Measurements from ENCODE around the gene COG8.
A peak's percentile ranks its signal among the peaks of the same experiment; 100 is the strongest.
"Not testable (repeated sequence)": the region's sequence is repeated elsewhere in the genome, so short reads cannot be mapped to it uniquely, and the experiment has no call there.

The COG8 gene

DNA sequence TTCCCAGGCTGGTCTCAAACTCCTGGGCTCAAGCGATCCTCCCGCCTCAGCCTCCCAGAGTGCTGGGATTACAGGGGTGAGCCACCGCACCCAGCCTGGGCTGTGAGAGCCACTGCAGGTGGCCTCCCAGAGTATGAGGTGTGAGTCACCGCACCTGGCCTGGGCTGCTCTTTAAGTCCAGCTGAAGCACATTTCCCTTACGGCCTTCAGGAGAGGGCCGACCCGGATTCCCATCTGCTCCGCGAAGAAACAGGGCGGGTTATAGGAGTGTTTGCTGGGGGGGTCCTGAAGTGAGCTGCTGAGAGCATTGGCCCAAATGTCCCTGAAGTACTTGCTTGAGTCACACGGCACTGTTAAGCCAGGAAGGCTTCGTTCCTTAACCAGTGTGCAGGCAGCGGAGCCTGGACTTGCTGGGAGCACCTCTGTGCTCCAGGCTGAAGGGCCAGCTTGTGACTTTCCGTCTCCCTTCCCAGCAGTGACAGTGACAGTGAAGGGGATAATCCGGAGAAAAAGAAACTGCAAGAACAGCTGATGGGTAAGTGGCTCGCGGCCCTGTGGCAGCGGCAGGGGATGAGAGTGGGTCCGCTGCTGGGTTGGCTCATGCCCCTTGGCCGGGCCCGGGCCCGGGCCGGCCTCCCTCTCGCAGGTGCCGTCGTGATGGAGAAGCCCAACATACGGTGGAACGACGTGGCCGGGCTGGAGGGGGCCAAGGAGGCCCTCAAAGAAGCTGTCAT is 21.0 kb downstream of the COG8 start:
- no peak for DNase-seq

DNA sequence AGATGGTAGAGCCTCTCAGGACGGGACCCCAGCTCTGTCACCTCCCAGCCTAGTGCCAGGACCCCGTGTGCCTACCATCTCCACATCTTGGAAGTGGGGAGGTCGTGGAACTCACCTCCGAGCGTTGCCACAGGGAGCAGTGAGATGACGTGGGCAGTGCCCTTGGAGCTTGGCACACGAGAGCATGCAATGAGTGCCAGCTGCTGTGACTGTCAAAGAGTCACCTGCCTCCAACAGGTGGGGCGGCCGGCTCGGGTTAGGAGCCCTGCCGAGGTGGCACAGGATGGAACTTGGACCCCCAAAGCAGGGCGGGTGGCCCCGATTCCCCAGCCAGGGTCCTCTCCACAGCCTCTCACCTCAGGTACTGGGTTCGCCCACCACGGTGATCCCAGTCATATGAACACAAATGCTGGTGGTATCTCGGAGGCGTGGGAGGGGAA is 22.7 kb downstream of the COG8 start:
- DNase-seq = no peak

DNA sequence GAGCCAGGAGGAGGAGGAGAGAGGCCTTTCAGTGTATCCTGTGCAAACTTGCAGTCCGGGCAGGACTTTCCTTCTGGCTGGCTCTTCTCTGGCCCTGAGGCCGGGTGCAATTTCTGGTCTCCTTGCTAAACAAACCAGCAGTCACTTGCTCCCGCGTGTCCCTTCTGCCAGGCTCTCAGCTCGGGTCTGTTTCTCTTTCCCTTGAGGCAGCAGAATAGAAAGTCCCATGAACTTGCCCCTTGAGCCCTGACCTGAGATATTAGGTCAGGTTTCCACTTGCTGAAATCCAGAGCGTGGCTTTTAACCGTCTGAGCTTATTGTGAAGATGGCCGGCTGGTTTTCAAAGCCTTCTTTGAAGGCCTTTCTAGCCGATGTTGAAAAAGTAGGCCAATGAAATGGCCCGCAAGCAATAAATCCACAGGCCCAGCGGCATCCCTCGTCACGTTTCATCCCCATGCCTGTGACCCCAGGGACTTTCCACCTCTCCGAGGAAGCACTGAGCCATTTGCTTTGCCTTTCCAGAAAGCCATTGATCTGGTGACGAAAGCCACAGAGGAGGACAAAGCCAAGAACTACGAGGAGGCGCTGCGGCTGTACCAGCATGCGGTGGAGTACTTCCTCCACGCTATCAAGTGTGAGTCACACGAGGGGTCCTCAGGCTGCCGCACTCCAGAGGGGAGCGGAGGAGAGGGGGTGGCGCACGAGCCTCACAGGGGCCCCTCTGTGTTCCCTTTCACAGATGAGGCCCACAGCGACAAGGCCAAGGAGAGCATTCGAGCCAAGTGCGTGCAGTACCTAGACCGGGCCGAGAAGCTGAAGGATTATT is 23.7 kb downstream of the COG8 start:
- no peak for DNase-seq

DNA sequence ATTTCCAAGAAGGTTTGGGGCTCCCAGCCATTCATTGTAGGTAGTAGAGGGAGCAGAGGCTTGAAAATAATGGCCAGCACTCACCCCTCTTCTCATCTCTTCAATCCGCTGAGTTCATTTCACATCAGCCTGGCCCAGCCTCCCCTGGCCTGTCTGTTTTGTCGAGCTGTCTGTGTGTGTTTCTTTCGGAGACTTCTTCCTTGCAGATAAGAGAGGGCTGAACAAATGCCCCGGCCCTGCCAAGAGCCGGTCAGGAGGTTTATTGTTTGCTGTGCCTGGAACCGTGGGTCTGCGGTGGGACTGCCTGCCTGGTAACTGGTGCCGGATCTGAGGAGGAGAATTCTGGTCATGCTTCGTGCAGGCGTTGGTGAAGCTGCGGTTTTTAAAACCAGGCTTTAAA is 24.8 kb downstream of the COG8 start:
- DNase-seq = no peak

DNA sequence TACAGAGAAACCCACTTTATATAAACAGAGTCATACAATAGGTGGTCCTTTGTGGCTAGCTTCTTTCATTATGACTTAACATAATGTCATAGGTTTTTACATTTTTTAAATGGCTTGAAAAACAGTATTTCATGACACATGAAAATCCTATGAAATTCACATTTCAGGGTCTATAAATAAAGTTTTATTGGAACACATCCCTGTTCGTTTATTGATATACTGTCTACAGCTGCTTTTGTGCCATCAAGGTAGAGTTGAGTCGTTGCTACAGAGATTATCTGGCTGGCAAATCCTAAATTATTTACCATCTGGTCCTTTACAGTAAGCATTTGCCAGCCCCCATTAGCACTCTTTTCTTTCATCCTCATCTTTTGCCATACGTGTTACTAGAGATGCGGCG is 25.9 kb downstream of the COG8 start:
- DNase-seq = no peak

DNA sequence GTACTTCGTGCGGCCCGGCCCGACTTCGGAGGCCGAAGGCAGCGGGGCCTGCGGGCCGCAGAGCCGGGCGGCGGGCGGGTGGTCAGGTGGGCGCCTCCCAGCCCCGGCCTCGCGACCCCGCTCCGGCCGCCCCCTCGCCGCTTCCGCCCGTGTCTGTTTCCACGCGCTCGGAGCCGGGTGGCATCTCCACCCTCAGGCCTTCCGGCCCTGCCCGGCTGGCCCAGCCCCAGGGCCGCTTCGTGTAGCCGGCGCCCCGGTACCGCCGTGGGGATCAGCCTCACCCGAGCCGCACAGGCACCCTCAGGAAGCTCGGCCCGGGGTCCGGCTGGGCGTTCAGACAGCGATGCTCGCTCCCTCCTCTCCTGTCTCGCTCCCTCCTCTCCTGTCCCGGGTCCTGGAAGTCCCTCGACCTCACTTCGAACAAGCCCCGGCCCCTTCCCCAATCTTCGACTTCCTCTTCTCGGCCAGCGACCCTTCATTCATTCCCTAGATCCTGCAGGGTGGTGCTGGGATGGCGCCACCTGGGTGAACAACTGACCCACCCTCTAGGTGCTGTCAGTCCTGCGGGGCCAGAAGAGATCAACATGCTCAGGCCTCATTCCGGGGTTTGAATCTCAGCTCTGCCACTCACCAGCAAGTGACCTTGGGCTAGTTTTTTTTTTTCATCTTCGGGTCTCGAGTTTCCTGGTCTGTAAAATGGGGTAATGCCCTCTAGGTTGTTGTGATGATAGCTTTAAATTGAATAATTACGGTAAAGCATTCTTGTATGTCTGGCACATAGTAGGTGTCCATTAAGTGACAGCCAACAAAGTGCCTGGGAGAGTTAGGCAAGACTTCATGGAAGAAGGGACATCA is 27.6 kb downstream of the COG8 start:
- peak; percentile 56 for DNase-seq

DNA sequence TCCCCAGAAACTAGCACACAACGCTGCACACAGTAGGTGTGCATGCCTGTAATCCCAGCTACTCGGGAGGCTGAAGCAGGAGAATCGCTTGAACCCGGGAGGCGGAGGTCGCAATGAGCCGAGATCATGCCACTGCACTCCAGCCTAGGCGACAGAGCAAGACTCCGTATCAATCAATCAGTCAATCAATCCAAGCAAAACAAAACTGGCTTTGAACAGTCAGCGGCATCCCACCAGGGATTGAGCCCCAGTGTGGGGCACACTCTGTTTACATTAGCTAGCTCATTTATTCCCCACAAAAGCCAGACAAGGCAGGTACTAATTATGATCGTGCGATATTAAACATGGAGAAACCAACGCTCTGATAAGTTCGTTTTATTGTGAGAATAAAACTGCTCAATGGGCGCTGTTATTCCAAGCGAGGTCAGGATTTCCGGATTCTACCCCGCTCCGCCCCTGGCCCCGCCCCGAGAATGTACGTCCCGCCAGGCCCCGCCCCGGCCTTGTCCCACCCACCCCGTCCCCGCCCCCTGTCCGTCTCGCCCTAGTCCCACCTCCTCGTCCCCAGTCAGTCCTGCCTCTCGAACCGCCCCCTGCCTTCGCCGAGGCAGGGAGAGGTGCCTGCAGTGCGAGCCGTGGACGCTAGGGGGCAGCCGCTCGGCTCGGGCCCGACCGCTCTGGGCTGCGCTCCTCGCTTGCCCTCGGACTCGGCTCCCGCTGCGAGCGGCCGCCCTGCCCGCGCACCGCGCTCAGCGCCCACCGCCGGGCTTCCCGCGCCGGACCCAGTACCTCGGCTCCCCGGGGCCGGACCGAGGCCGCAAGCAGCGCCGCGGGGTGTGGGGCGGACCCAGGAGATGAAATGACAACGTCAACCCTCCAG is 28.5 kb downstream of the COG8 start, which contains the start of gene VPS4A:
Gene VPS4A, plus strand, starts transcription at position 698 of the 880 bp plus-strand sequence. Its CDS starts 162 bp downstream, at position 860.
- DNase-seq = peak; percentile 98

DNA sequence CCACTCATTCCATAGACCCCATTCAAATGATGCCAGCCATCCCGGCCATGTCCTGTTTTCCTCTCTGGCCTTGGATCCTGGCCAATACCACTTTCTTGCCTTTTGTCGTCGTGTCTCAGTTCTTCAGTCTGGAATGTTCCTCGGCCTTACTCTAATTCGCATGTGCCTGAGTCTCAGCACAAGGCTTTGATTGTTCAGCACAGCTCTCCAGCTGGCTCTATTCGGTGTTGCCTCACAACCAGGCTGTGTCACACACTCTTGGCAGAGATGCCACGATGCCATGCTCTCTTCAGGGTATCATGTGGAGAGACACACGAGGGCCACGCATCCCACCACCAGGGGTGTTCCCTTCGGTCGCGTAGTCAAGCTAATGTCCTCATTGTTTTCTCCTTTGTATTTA is 30.0 kb downstream of the COG8 start:
- DNase-seq = no peak

DNA sequence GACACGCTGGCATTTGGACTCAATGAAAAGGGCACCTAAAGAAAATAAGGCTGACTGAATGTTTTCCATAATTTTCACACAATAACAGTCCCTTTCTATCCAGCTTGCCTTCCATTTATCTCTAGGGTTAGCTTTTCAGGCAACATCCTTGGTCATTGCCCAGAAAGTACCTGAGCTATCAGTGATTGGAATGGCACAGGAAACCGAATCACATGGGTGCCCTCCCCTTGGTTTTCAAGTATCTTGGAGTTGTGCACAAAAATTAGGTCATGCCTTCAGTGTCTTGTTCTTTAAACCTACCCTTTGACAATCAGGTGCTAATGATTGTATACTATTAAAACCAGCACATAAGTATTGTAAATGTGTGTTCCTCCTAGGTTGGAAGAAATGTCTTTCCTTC is 31.5 kb downstream of the COG8 start:
- DNase-seq = no peak

DNA sequence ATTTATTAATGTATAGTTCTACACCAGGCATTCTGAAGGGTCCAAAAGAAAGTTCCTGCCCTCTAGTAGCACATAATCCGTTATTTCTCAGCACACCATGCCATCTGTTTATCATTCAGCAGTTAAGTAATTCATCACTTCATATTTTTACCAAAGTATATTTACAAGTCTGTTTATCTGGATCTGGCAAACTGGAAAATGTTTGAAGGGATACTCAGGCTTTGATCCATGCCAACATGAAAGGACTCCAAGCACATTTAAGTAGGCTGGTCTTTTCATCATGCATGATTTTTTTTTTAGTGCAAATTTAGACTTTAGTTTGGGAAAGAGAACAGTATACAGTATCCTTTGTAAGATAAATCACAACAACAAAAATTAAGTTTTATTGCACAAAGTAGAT is 32.3 kb downstream of the COG8 start:
- no peak for DNase-seq

DNA sequence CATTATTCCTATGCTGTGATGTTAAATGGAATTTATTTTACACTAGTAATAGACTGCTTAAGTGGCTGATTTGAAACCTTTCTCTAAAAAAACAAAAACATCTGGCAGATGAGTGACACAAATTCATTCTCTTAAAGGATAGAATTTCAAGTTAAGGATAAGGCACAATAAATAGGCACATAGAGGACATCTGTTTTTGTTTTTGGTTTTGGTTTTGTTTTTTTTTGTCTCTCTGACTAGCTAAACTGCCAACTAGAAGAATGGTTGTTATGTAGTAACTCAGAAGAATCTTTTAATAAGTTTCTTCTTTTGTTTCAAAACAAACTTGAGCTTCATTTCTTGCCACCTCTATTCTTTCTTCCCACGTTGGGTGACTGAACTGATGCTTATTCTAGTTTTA is 33.3 kb downstream of the COG8 start:
- no peak for DNase-seq

DNA sequence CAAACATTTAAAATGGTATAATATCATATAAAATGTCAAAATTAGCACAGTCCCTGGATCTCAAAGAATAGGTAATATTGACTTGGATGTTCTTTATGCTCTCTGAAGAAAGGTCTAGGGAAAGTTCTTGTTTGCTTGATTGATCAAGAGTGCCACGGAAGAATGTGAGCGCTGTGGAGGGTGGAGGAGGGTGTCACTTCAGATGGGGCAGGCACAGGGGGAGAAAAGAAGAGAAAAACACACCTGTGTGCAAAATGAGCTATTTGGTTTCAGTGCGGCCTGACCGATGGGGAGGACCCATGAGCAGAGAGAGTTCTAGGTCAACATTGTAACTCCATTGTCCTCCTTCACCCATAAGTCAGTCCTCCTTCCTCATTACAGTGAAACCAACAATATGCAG is 37.1 kb downstream of the COG8 start:
- DNase-seq = no peak

DNA sequence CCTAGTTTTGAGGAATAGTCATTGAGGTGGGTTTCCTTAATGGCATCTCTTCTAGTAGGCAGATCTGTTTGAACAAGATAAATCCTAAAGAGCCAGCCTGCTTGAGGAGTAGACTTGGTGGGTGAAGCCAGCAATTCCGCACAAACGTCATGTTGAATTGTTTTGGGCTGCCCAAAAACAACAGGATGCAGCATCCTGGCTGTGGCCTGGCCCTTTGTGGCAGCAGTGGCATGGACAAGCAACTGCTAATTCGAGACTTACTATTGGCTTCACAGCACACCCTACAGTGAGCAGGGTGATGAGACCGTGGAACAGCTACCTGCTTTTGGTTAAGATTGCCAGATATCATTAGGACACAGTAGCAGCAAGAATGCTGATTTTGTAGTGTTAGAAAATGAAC is 37.5 kb downstream of the COG8 start:
- no peak for DNase-seq

DNA sequence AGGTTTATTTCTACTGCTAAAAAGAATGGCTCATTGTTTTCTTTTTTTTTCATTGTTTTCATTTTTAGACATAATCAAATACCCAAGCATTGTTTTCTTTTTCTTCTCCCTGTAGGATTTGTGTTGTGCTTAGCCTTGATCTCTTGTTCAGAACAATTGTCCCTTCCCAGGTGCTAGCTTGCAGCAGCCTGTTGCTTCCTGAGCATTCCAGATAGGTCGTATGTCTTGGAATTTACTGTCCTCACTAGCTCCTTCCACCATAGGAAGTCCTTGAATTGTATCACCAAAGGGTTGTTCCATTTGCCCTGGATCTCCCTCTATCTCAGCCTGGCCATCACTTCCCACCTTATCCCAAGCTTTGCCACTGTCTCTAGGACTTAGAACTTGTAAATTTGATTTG is 38.2 kb downstream of the COG8 start:
- no peak for DNase-seq

DNA sequence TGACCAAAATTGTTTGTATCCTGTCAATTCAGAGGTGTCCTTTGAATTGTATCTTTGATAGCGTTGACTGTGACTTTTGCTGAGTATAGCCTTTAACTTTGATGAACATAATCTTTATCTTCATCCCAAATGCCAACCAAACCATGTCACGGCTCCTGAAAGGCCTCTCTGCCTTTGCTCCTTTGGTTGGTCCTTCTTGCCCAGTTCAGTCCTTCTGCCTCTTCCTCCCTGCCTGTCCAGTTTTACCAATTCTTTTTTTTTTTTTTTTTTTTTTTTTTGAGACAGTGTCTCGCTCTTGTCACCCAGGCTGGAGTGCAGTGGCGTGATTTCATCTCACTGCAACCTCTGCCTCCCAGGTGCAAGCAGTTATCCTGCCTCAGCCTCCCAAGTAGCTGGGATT is 41.1 kb downstream of the COG8 start:
- DNase-seq = no peak

DNA sequence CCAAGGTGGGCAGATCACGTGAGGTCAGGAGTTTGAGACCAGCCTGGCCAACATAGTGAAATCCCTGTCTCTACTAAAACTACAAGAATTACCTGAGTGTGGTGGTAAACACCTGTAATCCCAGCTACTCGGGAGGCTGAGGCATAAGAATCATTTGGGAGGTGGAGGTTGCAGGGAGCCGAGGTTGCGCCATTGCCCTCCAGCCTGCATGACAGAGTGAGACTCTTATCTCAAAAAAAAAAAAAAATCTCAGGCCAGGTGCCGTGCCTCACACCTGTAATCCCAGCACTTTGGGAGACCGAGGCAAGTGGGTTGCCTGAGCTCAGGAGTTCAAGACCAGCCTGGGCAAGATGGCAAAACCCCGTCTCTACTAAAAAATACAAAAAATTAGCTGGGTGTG is 42.6 kb downstream of the COG8 start:
- not testable (repeated sequence) for DNase-seq

DNA sequence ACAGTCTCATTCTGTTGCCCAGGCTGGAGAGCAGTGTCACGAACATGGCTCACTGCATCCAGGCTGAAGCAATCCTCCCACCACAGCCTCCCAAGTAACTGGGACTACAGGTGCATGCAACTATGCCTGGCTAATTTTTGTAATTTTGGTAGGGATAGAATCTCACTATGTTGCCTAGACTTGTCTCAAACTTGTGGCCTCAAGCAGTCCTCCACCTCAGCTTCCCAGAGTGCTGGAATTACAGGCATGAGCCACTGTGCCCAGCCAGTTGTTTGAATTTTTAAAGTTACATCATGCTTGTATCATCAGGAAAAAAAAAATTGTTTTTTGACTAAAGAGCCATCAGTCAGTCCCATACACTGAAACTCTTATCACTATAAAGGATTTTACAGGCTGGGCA is 45.3 kb downstream of the COG8 start:
- no peak for DNase-seq

DNA sequence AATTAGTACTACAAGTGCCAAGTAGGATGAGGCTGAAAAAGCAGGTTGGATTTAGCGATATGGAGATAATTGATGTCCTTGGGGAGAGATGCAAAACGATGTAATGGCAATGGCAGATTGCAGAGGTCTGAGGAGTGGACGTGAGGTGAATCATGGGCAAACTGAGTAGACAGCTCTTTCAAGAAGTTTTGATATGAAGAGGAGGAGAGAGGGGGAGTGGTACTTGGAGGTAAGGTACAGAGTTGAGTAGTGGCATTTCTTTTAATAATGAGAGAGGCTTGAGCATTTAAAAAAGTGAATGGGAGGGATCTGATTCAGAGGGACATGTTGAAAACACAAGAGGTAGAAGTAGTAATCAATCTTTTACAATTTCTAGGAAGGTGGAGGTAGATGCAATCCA is 46.0 kb downstream of the COG8 start:
- DNase-seq = no peak

DNA sequence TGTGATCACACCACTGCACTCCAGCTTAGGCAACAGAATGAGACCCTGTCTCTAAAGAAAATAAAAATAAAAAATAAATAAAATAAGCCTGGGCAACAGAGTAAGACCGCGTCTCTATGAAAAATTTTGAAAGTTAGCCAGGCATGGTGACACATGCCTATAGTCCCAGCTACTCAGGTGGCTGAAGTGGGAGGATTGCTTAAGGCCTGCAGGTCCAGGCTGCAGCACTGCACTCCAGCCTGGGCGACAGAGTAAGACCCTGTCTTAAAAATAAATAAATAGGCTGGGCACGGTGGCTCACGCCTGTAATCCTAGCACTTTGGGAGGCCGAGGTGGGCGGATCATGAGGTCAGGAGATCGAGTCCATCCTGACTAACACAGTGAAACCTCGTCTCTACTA is 47.7 kb downstream of the COG8 start:
- not testable (repeated sequence) for DNase-seq

DNA sequence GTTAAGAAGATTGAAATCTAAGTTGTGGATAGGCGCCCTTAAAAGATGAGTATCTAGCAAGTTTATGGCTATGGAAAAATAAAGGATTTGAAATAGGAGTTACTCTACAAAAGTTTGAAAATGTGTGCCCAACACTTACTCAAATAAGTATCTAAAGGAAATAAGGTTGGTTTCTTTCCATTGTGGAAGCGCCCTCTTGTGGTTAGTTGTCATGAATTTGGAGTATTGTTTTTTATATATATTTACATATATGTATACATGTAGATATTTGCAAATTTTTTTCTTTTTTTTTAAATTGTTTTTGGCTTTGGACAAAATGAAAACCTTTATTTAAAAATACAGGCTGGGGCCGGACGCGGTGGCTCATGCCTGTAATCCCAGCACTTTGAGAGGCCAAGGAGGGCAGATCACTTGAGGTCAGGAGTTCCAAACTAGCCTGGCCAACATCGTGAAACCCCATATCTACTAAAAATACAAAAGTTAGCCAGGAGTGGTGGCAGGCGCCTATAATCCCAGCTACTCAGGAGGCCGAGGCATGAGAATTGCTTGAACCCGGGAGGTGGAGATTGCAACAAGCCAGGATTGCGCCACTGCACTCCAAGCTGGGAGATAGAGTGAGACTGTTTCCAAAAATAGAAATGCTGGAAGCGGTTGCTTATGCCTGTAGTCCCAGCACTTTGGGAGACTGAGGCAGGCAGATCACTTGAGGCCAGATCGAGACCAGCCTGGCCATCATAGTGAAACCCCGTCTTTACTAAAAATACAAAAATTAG is 52.2 kb downstream of the COG8 start:
- peak; percentile 30 for DNase-seq

DNA sequence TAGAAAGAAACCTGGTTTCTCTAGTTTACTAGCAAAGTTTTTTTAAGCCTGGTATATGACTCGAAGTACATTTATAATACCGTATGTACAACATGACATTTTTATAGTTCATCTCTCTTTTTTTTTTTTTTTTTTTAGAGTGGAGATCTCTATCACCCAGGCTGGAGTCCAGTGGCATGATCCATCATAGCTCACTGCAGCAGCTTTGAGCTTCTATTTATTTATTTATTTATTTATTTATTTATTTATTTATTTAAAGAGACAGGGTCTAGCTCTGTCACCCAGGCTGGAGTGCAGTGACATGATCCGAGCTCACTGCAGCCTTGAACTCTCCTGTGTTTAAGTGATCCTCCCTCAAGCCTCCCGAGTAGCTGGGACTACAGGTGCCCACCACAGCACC is 54.1 kb downstream of the COG8 start:
- DNase-seq = no peak

DNA sequence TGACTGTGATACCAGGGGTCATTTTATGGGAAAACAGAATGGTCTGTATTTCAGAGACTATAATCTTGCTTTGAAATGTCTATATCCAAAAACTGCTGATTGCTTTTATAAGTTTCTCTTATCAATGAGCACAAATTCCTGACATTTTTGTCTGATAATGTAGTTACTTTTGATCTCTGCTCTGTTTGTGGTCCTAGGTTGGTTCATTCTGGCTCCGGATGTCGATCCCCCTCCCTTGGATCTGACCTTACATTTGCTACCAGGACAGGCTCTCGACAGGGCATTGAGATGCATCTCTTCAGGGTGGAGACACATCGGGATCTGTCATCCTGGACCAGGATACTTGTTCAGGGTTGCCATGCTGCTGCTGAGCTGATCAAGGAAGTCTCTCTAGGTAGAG is 55.5 kb downstream of the COG8 start:
- no peak for DNase-seq
